Endothelial cell of umbilical vein (primary cell): ENCODE results near the gene MRPS5. TPM values are rescaled to one million over a fixed set of nuclear protein-coding genes. Genes with fewer than 3 reads are reported as not detected.
A peak's percentile ranks its signal among the peaks of the same experiment; 100 is the strongest.

Source experiments
- BruUV-seq: library from RNA; stranded (reverse); fragments of 400-500 nt; replicated peaks from 2 replicates; lab custom pipeline; 2021; lab: Mats Ljungman, UMichigan
- CTCF ChIA-PET: fragments of 300-600, 350-600 bp; sonication (Branson Sonifier 250); formaldehyde crosslinking; loops from one replicate; lab custom pipeline; 2021; ENCODE audit warnings: antibody characterized with exemption, inconsistent platforms; lab: Charles Lee
- POLR2A ChIA-PET: fragments of 300-600, 350-600 bp; sonication (Branson Sonifier 250); formaldehyde crosslinking; loops from one replicate; lab custom pipeline; 2021; ENCODE audit warnings: antibody characterized with exemption, inconsistent platforms; lab: Charles Lee
- DNase-seq: peaks from one replicate; pipeline ENCODE4 v3.0.0-alpha.2; 2011; ENCODE audit warnings: low read depth, low spot score
- FAIRE-seq: peaks from 2 replicates; lab custom pipeline; 2011; peaks lifted over from hg19 to GRCh38; lab: Jason Lieb, UNC
- H2AFZ ChIP-seq: 2 replicates; pipeline ENCODE4 v1.6.0; 2012; ENCODE audit warnings: low read depth, low read length, control low read depth, inconsistent platforms
- H3K27ac ChIP-seq: 2 replicates; pipeline ENCODE4 v1.5.1; 2011; ENCODE audit warnings: low read depth, mild to moderate bottlenecking, control low read depth, low read length, moderate library complexity; ENCODE audit not compliant: insufficient read depth
- H3K27me3 ChIP-seq, 2 experiments: 2 replicates each; pipeline versions ENCODE4 v1.6.0 to v1.6.1; 2011; ENCODE audit warnings: low read length in 2 of 2, mixed read lengths in 1 of 2; ENCODE audit not compliant: control insufficient read depth in 2 of 2, insufficient read depth in 2 of 2
- H3K36me3 ChIP-seq, 2 experiments: 2 replicates in 1 of 2; 3 replicates in 1 of 2; pipeline ENCODE4 v1.5.1; 2011; ENCODE audit warnings: low read length in 2 of 2, mild to moderate bottlenecking in 1 of 2, moderate library complexity in 1 of 2; ENCODE audit not compliant: control insufficient read depth in 2 of 2, insufficient read depth in 2 of 2; ENCODE audit errors: extremely low read depth in 1 of 2
- H3K4me1 ChIP-seq: 3 replicates; pipeline ENCODE4 v1.5.1; 2011; ENCODE audit warnings: mild to moderate bottlenecking, low read length; ENCODE audit not compliant: control insufficient read depth, insufficient read depth; ENCODE audit errors: extremely low read depth
- H3K4me2 ChIP-seq: 2 replicates; pipeline ENCODE4 v1.6.1; 2011; ENCODE audit warnings: low read length, control low read depth, mixed read lengths; ENCODE audit not compliant: insufficient read depth
- H3K4me3 ChIP-seq, 3 experiments: fragments of 200-600 bp in 1 of 3; sonication (generic), shearing (Covaris generic) in 1 of 3; replicated peaks in 1 of 3; 2 replicates each; pipeline ENCODE4 v1.5.1; 2011 to 2016; ENCODE audit warnings: control low read depth in 3 of 3, low read length in 3 of 3, mild to moderate bottlenecking in 2 of 3, inconsistent platforms in 1 of 3, low read depth in 1 of 3, moderate library complexity in 1 of 3; ENCODE audit not compliant: insufficient read depth in 1 of 3
- H3K79me2 ChIP-seq: 2 replicates; pipeline ENCODE4 v1.6.0; 2012; ENCODE audit warnings: low read length, inconsistent platforms; ENCODE audit not compliant: control insufficient read depth, insufficient read depth
- H3K9ac ChIP-seq: replicated peaks from 2 replicates; pipeline ENCODE3; 2011; ENCODE audit warnings: low read length, control low read depth; ENCODE audit not compliant: insufficient read depth; ENCODE audit errors: extremely low read depth
- H3K9me1 ChIP-seq: replicated peaks from 3 replicates; pipeline ENCODE4 v1.6.0; 2011; ENCODE audit warnings: mild to moderate bottlenecking, low read length; ENCODE audit not compliant: control insufficient read depth, insufficient read depth; ENCODE audit errors: extremely low read depth
- H3K9me3 ChIP-seq: replicated peaks from 2 replicates; pipeline ENCODE4 v1.5.1; 2012; ENCODE audit warnings: low read length, inconsistent platforms; ENCODE audit not compliant: control insufficient read depth, insufficient read depth
- H4K20me1 ChIP-seq: replicated peaks from 2 replicates; pipeline ENCODE3; 2011; ENCODE audit warnings: mild to moderate bottlenecking, low read length; ENCODE audit not compliant: control insufficient read depth, insufficient read depth; ENCODE audit errors: extremely low read depth
- CTCF ChIP-seq, 2 donors: IDR thresholded peaks; 1 replicate in 1 of 2; 2 replicates in 1 of 2; pipeline ENCODE4 v1.5.1; 2011; ENCODE audit warnings: low read length in 2 of 2, mild to moderate bottlenecking in 2 of 2, moderate library complexity in 2 of 2, control low read depth in 1 of 2, inconsistent platforms in 1 of 2, low read depth in 1 of 2; ENCODE audit not compliant: insufficient read depth in 1 of 2; ENCODE audit errors: extremely low read depth in 1 of 2
- EZH2 ChIP-seq: IDR thresholded peaks from 2 replicates; pipeline ENCODE4 v1.6.1; 2012; ENCODE audit warnings: borderline replicate concordance, low read depth, mild to moderate bottlenecking, moderate library complexity, low read length, inconsistent platforms; ENCODE audit not compliant: severe bottlenecking
- FOS ChIP-seq: IDR thresholded peaks from 2 replicates; pipeline ENCODE4 v1.6.1; 2011; ENCODE audit warnings: mild to moderate bottlenecking, low read length, moderate library complexity, borderline replicate concordance; ENCODE audit not compliant: insufficient read depth
- GATA2 ChIP-seq: IDR thresholded peaks from 2 replicates; pipeline ENCODE4 v1.7.0; 2011; ENCODE audit warnings: low read depth, mild to moderate bottlenecking, moderate library complexity, mixed read lengths, low read length; ENCODE audit not compliant: insufficient read length, insufficient read depth
- MAX ChIP-seq: IDR thresholded peaks from 2 replicates; pipeline ENCODE4 v1.6.1; 2011; ENCODE audit not compliant: insufficient read depth, insufficient read length
- MYC ChIP-seq: IDR thresholded peaks from one replicate; pipeline ENCODE4 v1.6.1; 2011; ENCODE audit warnings: mild to moderate bottlenecking, low read depth, low read length
- POLR2A ChIP-seq: IDR thresholded peaks from 2 replicates; pipeline ENCODE4 v1.6.1; 2012; ENCODE audit warnings: low read depth, mild to moderate bottlenecking, control low read depth, low read length
- POLR2AphosphoS5 ChIP-seq: IDR thresholded peaks from 2 replicates; pipeline ENCODE4 v1.6.1; 2012; ENCODE audit warnings: low read depth, mild to moderate bottlenecking, control low read depth, low read length, moderate library complexity; ENCODE audit not compliant: insufficient read depth
- dilution Hi-C: fragments of 300-500 bp; cut with MboI; formaldehyde crosslinking; loops from one replicate; pipeline ENCODE4 v1.15.0; 2019; ENCODE audit warnings: low sequenced_read_pairs; ENCODE audit not compliant: extremely low pct_ligation_motif_present
- intact Hi-C: fragments of 100-400 bp; cut with micrococcal nuclease; formaldehyde crosslinking; loops from one replicate; pipeline ENCODE4 v1.10.0; 2022
- polyA plus RNA-seq, 4 experiments: library from polyadenylated mRNA; depleted of rRNA in 3 of 4; stranded (reverse) in 3 of 4; unstranded in 1 of 4; fragments of >200 nt; gene quantifications; 2 replicates each; pipeline versions ENCODE4 v1.2.1 to v1.2.3, GENCODE V29; 2011 to 2012; ENCODE audit warnings: missing spikeins in 1 of 4
- total RNA-seq: library from RNA; stranded (reverse); gene quantifications from 2 replicates; pipeline ENCODE4 v1.2.3, GENCODE V29; 2021

Gene MRPS5
- total and polyA plus RNA-seq, 2 donors (not counting 3 experiments of a cell fraction or from before 2014, with no cell fraction given), result 50.5 to 62.8 TPM

- FAIRE-seq (peak; percentile 100), DNase-seq (peak; percentile 97)
- Histone ChIP-seq H3K79me2 (peaks cover 2% of the 10 kb centered on the region), H2AFZ (peak within 1 kb of the TSS; percentile 92), H3K9me1 (no peaks in the 10 kb centered on the region), H4K20me1 (no peaks in the 10 kb centered on the region), H3K27me3 (no peaks in the 10 kb centered on the region), H3K9me3 (no peaks in the 10 kb centered on the region), H3K36me3 (no peaks in the 10 kb centered on the region), H3K9ac (peak within 1 kb of the TSS; percentile 93), H3K4me1 (peaks cover 8% of the 10 kb centered on the region), H3K27ac (peak within 1 kb of the TSS; percentile 84), H3K4me3 (peak within 1 kb of the TSS; percentile 58 to 86 (median 67)), H3K4me2 (peak within 1 kb of the TSS; percentile 94)
- CTCF ChIA-PET, result interaction anchor here (1.3 to 1.6 kb wide), 2 partner anchors 44 to 224 kb away, joined by 3 to 5 read pairs; partner anchors contain the start of gene MRPS5
- POLR2A ChIA-PET, result interaction anchor here (2.1 kb wide), 1 partner anchor 44 kb away, joined by 14 read pairs; the partner anchor contains the start of gene MRPS5
- dilution Hi-C loops (no loop called here), intact Hi-C loops (loop anchor here (2.0 to 5.0 kb wide), 2 partner anchors 45 to 88 kb away; partner anchors contain the start of gene MRPS5)
- BruUV-seq, result no TSS peak
- TF ChIP-seq FOS, result no peak
- TF ChIP-seq EZH2, result no peak
- no peak for TF ChIP-seq MAX
- no peak for TF ChIP-seq MYC
- peak; percentile 87 for TF ChIP-seq POLR2A
- peak; percentile 83 for TF ChIP-seq POLR2AphosphoS5
- no peak for TF ChIP-seq GATA2
- TF ChIP-seq CTCF (IDR thresholded peaks at IDR 0.05; ENCODE audit: extremely low read depth in 1 of 2, insufficient read depth in 1 of 2, low read depth in 1 of 2, low read length in 2 of 2), result peak in 1 of 2 donors; percentile 7
These were observed 43.9 kb upstream of the MRPS5 start, which contains the start of gene ZNF2 for GRCh38 chr2:95165371-95166064. Gene ZNF2, plus strand, starts transcription at chr2:95165809. Its CDS starts 10,418 bp downstream, at chr2:95176227.
